GM19438 (cell line): ENCODE measurements around the gene SMARCA2.

ENCODE experiments used
- ATAC-seq: cut with Tn5 transposase; IDR thresholded peaks from one replicate; pipeline ENCODE4 v1.9.1; 2021; ENCODE audit warnings: low read depth; ENCODE audit not compliant: unreplicated experiment

SMARCA2 gene

DNA sequence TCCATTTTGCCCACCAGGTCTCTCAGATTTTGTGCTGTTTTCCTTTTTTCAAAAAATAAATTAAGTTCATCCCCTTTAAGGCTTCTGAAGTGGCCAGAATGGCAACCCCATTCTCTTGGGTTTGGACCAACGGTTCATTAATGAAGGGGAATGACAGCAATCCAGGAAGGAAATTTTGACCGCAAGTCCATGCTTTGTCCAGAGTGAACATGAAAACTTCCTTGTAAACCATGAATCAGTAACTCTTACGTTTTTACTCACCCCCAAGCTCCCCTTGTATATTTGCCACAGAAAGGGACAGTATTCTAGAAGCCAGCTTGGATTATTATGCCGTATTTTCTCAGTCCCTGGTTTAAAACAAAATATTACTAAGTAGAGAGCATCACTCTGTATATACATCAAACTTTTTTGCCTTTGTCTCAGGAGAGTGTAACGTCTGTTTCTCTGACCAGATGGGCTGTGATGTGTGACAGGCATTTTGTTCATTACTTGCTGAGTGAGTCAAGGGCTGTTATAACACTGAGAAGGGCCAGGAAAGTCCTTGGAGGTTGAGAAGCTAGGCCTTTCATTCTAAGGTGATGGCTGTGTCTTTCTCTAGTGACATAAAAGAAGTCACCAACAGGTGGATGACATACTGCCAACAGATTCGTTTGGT, 148.2 kb downstream of the SMARCA2 start:
- ATAC-seq = no peak

DNA sequence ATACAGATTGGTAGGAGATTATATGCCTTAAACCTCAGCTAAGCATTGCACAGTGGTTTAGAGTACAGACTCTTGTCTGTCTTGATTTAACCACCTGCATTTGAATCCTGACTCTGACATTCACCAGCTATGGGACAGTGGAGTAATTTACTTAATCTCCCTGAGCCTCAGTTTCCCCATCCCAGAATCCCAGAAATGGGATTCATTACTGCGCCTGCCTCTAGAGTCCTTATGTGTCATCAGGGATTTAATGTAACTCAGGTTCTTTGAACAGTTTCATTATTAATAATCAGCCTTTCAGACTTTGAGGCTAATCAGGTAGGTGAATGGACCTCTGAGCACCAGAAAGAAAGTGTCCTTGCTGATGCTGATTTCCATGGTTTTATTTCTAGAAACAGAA, 149.1 kb downstream of the SMARCA2 start:
- no peak for ATAC-seq

DNA sequence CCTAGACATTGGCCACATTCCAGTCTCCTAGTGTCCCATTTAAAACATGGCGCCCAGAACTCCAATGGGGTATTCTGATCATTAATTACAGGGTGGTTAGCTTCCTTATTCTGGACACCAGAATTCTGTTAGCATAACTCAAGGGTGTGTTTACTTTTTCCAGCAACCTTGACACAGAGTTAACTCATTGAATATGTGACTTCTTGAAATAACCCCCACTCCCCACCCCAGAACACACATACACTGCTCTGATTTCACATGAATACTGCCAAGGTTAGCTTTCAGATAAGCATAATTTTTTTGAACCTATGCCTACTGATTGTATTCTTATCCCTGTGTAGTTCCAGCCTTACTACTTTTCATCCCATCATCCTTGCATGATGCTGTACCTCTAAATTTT, 151.1 kb downstream of the SMARCA2 start:
- ATAC-seq = no peak

DNA sequence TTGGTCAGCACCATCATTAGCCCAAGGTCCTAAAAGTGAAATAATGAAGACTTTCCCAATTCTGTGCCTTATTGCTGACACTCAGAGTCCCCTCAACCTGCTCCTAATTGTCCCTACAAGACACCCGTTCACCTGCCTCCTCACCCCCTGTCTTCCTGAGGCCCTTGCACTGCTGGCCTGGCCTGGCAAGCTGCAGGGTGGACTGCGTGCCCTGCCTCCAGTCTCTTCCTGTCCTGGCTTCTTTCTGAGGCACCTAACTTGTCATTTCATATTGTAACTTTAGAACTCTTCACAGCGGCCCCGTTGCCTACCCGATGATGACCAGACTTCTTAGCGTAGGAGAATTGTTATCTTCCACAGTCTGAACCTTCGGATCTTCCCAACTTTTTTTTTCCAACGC, 153.9 kb downstream of the SMARCA2 start:
- no peak for ATAC-seq

DNA sequence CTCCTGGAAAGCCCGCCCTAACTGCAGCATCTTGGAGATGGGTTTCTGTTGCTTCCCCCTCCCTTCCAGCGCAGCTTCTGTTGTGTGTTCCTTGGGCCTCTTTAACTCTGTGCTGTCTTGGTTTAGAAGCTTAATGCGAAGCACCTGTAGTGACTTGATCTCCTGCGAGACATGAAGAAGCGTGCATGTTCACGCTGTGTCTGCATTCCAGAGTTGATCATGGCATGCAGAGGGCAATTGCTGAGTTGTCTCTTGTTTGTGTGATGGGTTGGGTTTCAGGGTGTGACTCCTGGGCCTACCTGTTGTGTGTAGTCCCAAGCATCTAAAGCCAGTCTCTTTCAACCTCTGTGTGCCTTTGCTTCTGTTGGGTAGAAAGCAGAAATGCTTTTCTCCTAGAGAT, 155.6 kb downstream of the SMARCA2 start:
- ATAC-seq = no peak

DNA sequence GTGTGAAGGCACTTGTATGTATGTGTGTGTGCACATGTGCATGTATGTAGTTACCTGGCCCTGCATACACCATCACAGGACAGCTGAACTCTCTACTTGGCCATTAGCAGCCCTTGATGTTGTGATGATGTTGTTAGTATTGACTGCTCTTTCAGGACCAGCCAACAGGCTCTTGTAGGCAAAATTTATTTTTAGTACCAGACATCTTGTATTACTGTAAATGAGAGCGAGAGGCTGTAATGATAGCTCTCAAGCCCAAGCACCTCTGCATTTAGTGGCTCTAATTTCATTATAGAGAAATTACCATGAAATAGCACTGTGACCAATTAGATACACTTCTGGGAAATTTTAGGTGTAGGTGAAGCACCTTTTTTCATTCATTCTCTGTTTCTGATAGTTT, 158.0 kb downstream of the SMARCA2 start:
- ATAC-seq = no peak

DNA sequence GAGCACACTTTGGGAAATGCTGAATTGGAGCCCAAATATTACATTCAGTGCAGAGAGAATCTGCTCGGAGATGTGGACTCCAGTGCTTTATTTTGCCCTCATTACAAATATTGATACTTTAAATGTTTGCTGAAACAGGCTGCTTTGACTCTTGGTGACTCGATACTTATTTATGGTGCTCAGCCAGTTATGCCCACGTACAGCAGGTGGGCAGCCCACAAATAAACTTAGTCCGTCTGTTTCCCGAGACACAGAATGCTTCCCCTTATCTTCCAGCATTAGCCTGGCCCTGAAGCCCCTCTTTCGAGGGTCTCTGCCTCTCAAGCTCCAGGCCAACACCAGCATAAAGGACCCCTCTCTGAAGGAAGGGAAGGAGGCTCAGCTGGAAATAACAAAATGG, 158.7 kb downstream of the SMARCA2 start:
- no peak for ATAC-seq

DNA sequence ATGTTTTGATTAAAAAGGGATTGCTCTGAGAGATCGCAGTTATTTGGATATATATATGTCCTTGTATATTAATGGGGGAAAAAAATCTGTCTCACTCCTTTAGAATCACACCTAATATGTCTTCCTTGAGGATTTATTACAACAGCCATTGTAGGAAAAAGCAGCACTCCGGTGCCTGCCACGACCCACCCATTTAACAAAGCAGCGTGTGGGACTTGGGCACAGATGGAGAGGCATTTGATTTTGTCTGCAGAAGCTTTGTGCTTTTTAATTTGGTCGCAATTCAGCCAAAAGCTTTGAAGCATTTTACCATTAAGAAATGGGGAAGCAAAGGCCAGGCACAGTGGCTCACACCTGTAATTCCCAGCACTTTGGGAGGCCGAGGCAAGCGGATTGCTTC, 159.2 kb downstream of the SMARCA2 start:
- ATAC-seq = no peak

DNA sequence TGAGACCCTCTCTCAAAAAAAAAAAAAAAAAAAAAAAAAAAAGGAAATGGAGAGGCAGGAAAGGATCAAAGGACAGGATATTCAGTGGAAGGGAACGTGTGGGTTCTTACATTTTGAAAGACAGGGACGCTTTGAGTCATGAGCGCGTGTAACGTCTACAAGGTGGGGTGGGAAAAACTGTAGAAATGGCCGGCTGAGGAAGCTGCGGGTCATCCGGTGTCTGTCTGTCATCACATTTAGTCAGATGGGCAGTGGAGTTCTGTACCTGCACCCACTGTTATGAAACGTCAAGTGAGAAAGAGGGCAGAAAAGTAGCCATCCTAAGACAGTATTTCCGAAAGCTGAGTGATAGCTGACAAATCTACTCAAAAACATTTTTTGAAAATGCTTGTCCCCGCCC, 159.8 kb downstream of the SMARCA2 start:
- no peak for ATAC-seq

DNA sequence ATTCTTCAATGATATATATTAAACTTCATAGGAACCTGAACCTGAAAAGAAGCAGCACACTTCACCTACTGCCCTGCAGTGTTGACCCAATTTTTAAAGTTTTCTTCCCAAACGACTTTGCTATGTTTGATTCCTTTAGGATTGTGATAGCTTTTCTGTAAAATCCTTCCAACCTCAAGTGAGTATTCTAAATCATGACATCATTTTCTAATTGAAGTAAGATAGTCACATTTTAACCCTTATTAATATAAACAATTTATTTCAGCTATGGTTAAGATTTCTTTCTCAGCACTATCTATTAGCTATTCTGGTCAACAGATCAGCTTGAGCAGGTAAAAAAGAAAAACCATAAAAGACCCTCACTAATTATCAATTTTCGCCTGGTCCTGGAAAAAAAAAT, 162.0 kb downstream of the SMARCA2 start:
- ATAC-seq = no peak

DNA sequence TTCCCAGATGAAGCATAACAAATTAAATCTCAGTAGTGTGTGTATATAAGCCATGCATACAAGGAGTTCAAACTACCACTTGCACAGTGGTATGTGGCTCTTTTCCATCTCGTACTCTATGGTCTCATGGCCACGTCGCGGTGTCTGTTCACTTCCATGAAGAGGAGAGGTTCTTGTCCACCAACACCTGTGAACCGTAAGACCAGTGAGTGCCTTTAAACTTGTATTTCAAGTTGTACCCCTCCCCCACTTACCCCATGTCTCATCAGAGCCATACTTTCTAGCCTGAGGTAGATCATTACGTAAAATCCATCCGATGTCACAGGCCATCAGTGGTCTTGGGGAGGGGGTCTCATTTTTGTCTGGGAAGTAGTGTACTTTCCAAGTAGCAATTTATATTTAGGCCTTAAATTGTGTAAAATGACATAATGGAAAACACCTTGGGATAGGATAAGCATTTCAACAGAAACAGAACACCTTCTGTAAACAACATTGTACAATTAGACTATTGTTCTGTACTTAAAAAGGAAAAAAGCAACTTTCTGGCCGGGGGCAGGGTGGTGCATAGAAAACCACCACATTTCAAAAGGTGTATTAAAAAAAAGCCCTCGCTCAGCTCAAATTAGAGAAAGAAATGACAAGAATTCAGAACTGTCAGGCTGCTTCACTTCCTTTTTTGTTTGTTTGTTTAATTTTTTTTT, 163.0 kb downstream of the SMARCA2 start:
- no peak for ATAC-seq

DNA sequence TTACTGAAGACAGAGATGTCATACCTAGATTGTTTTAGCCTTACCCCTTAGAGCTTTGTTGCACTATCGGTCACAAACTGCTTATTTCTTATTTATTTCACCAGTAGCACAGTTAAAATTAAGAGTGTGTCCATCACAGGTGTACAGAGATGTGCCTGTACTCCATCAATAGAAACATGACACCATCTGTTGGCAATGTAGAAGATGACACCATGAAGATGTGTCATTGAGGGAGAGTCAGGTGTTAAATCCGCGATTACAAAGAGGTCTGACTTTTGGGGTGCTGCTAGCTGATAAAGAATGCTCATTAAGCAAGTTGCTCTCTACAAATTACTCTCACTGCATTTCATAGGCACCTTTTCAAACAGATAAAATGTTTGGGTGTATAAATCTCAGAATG, 164.4 kb downstream of the SMARCA2 start:
- ATAC-seq = no peak

DNA sequence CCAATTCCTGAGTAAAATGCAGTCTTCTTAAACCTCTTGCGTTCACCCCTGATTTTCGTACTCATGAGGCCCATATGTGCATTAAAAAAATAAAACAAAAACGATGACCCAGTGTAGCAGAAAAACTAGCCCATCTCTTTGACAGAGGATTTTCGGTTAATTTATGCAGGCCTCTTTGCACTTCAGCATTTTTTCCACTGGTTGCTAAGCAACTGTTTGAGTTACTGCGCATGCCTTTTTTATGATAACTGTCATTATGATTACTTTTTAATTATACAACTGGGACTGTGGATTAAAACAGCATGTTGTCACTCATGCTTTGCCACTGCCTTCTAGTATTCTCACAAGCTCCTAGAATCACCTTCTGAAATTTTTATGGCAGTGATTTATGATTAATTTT, 165.0 kb downstream of the SMARCA2 start:
- no peak for ATAC-seq

DNA sequence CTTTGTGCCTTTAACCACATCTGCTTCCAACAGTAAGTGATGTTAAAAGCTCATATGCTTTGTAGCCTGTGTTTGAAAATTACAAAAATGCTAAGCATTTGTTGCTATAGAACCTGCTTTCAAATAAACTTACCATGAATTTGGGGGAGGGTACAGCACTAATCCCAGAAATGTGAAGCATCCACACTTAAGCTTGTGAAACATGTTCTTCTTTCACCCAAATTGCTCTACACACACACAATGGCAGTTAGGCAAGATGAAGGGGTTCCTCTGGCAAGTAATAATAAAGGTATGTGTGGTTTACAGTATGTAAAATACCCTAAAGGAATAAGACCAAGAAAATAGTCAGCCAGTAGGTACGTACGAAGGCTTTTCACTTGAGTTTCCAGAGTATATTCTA, 165.6 kb downstream of the SMARCA2 start:
- ATAC-seq = no peak

DNA sequence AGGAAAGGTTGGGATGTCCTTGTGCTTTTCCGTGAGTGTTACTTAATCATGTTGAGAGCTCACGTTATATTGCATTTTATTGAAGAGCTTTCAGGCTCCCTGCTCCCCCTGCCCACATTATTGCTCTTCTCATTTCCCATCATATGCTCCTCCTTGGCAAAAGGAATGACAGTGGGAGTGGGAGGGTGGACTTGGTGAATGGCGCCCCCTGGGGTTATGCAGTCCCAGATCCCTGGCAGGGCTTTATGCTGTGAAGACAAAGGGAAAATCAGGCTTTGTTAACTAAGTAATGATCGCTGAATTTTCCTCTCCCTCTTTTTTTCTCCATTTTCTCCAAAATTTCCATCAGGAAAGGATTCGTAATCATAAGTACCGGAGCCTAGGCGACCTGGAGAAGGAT, 166.6 kb downstream of the SMARCA2 start:
- ATAC-seq = no peak

DNA sequence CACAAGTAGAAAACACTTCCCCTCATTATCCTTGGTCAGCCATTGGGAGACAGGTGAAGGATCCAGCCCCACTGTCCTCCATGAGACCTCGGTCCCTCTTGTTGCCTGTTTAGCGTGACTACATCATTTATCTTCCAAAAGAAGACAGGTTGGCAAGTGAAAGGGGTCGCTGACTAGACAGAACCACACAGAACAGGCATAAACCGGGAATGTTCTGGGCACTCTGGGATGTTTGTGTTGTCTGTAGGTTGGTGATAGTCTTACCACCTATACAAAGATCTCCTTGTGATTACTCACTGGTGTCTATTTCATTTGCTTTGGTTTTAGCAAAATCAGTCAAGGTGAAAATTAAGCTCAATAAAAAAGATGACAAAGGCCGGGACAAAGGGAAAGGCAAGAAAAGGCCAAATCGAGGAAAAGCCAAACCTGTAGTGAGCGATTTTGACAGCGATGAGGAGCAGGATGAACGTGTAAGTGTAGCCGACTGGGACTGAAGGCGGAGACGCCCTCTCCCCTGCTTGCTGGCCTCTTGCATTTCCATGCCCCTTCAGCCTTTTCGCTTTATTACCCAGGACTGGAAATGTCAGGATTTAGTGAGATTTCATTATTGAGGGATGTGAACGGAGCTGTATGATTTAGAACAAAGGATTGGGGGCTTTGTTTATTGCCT, 175.9 kb downstream of the SMARCA2 start:
- no peak for ATAC-seq

DNA sequence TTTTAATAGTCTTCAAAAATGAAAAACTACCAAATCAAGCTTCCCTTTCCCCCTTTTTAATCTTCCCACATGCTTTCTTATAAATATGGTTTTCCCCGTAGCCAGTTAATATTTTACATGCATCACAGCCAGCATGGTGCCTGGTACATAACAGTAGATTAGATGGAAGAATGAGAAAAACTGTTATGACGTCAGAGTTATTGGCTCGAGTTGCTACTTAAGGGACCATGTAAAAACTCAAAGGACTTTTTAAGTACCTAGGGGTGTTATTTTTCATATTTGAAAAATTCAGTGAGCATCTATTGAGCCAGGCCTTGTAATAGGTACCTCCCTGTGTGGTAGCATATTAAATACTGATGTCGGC, 176.4 kb downstream of the SMARCA2 start:
- ATAC-seq = no peak

DNA sequence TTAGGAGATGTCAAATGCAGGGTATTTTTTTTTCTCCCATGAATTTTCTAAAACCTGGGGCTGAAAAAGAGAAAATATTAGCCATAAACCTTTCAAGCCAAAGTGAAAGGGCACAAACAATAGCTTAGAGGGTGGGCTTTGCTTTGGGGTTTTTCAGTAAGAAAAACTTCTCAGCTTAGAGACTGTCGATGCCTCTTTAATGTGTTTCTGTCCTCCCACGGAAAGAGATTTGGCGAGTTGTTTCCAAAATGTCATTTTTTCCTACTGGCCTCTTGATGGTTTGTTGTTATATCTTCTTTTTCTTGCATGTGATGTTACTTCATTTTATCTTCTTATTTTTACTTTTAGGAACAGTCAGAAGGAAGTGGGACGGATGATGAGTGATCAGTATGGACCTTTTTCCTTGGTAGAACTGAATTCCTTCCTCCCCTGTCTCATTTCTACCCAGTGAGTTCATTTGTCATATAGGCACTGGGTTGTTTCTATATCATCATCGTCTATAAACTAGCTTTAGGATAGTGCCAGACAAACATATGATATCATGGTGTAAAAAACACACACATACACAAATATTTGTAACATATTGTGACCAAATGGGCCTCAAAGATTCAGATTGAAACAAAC, 177.3 kb downstream of the SMARCA2 start:
- no peak for ATAC-seq

DNA sequence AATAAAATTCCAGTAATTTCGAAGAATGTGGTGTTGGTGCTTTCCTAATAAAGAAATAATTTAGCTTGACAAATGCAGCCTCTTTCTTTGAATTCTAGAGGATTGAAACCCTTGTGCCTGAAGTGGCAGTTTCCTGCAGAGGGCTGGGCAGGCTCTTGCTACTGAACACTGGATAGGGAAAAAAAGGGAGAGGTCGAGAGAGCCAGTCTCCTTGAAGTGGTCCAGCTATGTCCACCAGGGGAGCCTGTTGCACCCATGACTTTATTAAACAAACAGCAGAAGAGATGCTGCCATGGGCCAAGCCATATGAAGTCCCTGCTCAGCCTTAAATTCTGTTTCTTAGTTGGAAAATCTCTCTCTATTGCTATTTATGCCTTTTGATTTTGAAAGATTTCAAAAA, 178.4 kb downstream of the SMARCA2 start:
- ATAC-seq = no peak

DNA sequence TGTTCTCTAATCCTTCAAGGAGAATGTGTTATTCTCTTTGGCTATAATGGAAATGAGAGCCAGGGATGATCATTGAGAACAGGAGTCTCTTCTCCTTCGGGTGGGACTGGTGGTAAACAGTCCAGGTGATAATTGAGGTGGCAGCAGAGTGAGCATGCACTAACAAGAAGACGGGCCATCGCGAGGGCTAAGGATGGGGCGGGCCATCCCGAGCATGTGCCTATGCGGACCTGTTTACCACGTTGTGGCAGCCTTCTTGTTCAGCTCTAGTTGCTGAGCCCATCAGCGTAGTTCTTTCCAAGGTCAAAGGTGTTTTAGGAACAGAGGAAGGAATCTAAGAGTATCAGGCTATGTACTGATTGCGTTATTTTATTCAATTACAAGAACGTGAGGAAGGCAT, 180.1 kb downstream of the SMARCA2 start:
- ATAC-seq = no peak

DNA sequence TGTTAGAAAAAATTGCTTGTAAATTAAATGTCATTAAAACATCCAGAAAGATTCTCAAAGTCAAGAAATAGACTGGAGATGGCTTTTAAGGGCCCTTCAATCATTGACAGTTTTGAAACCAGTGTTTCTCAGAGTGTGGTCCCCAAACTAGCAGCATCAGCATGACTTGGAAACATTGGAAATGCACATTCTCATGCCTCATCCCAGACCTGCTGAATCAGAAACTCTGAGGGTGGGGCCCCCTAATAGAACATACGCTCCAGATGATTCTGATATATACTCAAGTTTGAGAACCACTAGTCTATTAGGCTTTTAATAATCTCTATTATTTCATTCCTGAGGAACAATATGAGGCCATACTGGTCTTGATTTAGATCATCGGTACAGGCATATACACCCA, 181.6 kb downstream of the SMARCA2 start:
- ATAC-seq = no peak
